ENCODE measurements around the gene ZKSCAN8. TPM values are rescaled to one million over a fixed set of nuclear protein-coding genes. Genes with fewer than 3 reads are reported as not detected.

The ZKSCAN8 gene
- polyA plus RNA-seq, 1 of the 3 experiments (the other 2 are of a cell fraction), result 4.3 TPM

DNA sequence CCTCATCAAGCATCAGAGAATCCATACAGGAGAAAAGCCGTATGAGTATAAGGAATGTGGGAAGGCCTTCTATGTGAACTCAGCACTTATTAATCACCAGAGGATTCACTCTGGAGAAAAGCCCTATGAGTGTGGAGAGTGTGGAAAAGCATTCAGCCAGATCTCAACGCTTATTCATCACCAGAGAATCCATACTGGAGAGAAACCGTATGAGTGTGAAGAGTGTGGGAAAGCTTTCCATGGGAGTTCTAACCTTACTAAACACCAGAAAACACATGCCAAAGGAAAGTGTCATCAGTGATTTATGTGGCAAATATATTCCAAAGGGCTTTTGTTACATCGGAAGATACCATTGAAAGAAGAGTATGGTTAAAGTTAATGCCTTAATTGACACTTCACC is 25.4 kb downstream of the ZKSCAN8 start:
- Histone ChIP-seq H3K4me1 (ENCODE audit: control insufficient read depth in 1 of 2, insufficient read depth in 2 of 2, low read depth in 1 of 2, low read length in 1 of 2) (peaks cover 0 to 6% of the 10 kb centered on the region in 2 experiments; a peak in 1 of 4 replicates), H3K9me3 (no peaks in the 10 kb centered on the region), H3K36me3 (replicated peaks in 1 of 2; ENCODE audit: control insufficient read depth in 1 of 2, insufficient read depth in 2 of 2, low read length in 1 of 2) (no peaks in the 10 kb centered on the region), H2AFZ (ENCODE audit: low read depth) (no peak overlapping the region), H3K27ac (ENCODE audit: low read depth in 2 of 2, low read length in 1 of 2) (peak overlapping the region in 1 of 2 experiments; percentile 83; a peak in 2 of 4 replicates), H4K20me1 (ENCODE audit: insufficient read depth) (no peaks in the 10 kb centered on the region), H3K4me2 (peak overlapping the region; percentile 2; the same call in 1 of the 2 replicates), H3K79me2 (ENCODE audit: insufficient read depth) (no peaks in the 10 kb centered on the region), H3K27me3 (ENCODE audit: insufficient read depth) (no peaks in the 10 kb centered on the region), H3F3A (replicated peaks; ENCODE audit: insufficient read depth) (peaks cover 5% of the 10 kb centered on the region), H3K4me3 (ENCODE audit: low read depth in 2 of 2, low read length in 1 of 2) (no peak overlapping the region), H3K9ac (peak overlapping the region; percentile 47; the same call in 1 of the 2 replicates), H3K9me2 (no peaks in the 10 kb centered on the region)
- ChIA-PET POLR2A (no interaction called here), CTCF (no interaction called here)
- WGBS (ENCODE audit: low lambda C conversion rate), result 35% methylated on average over 4 of the region's 4 CpGs
- DNase-seq, result no peak
- TF ChIP-seq TCF12 (IDR thresholded peaks at IDR 0.05), result peak; percentile 40; the same call in 1 of the 2 replicates
- peak; percentile 36; the same call in 1 of the 2 replicates for TF ChIP-seq FOSL2 (IDR thresholded peaks at IDR 0.05; ENCODE audit: borderline replicate concordance, low read depth)
- peak; percentile 65; the same call in 1 of the 2 replicates for TF ChIP-seq PBX3 (IDR thresholded peaks at IDR 0.05)
- TF ChIP-seq JUND (IDR thresholded peaks at IDR 0.05), result peak; percentile 45; the same call in 1 of the 2 replicates
- no peak for TF ChIP-seq ZBTB33 (IDR thresholded peaks at IDR 0.05; ENCODE audit: borderline replicate concordance, low read depth)

DNA sequence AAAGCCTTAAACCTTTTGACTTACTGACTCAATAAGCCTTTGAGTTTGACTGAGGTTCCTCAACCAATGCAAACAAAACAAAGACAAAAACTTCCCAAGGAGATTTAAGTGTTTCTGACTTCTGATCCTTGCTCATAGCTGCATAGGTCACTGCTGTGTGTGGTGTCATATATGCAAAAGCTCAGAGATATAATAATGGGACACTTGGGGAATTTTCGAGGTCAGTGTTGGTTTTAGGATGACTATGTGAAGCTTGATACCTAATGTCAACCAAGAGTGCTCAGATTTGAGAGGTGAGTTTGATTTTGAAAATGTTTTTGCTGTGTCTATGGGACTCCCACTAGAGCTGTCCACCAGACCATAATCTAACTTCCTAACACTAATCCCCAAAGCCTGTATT is 26.2 kb downstream of the ZKSCAN8 start:
- Histone ChIP-seq H3K9me2 (no peaks in the 10 kb centered on the region), H4K20me1 (ENCODE audit: insufficient read depth) (no peaks in the 10 kb centered on the region), H2AFZ (ENCODE audit: low read depth) (no peak overlapping the region), H3K9ac (no peak overlapping the region), H3K27me3 (ENCODE audit: insufficient read depth) (no peaks in the 10 kb centered on the region), H3K4me1 (ENCODE audit: control insufficient read depth in 1 of 2, insufficient read depth in 2 of 2, low read depth in 1 of 2, low read length in 1 of 2) (no peaks in the 10 kb centered on the region), H3K36me3 (replicated peaks in 1 of 2; ENCODE audit: control insufficient read depth in 1 of 2, insufficient read depth in 2 of 2, low read length in 1 of 2) (no peaks in the 10 kb centered on the region), H3K4me2 (no peak overlapping the region), H3K4me3 (ENCODE audit: low read depth in 2 of 2, low read length in 1 of 2) (no peak overlapping the region), H3K79me2 (ENCODE audit: insufficient read depth) (no peaks in the 10 kb centered on the region), H3K9me3 (no peaks in the 10 kb centered on the region), H3F3A (replicated peaks; ENCODE audit: insufficient read depth) (peaks cover 5% of the 10 kb centered on the region), H3K27ac (ENCODE audit: low read depth in 2 of 2, low read length in 1 of 2) (peak overlapping the region in 1 of 2 experiments; percentile 83; a peak in 2 of 4 replicates)
- TF ChIP-seq EP300 (IDR thresholded peaks at IDR 0.05; ENCODE audit: borderline replicate concordance in 1 of 2, low read depth in 1 of 2, low read length in 1 of 2) (no peak), TEAD4 (IDR thresholded peaks at IDR 0.05; ENCODE audit: borderline replicate concordance, insufficient read depth) (no peak), RXRA (IDR thresholded peaks at IDR 0.05; ENCODE audit: borderline replicate concordance, low read depth) (no peak), ELF1 (IDR thresholded peaks at IDR 0.05) (no peak), RAD21 (IDR thresholded peaks at IDR 0.05; ENCODE audit: low read length) (no peak), EZH2phosphoT487 (IDR thresholded peaks at IDR 0.05; ENCODE audit: borderline replicate concordance, low read depth) (no peak), PBX3 (IDR thresholded peaks at IDR 0.05) (no peak), YY1 (IDR thresholded peaks at IDR 0.05; ENCODE audit: low read depth) (no peak), MEF2A (IDR thresholded peaks at IDR 0.05; ENCODE audit: borderline replicate concordance, low read depth) (no peak)
- TF ChIP-seq, protein P1, sequence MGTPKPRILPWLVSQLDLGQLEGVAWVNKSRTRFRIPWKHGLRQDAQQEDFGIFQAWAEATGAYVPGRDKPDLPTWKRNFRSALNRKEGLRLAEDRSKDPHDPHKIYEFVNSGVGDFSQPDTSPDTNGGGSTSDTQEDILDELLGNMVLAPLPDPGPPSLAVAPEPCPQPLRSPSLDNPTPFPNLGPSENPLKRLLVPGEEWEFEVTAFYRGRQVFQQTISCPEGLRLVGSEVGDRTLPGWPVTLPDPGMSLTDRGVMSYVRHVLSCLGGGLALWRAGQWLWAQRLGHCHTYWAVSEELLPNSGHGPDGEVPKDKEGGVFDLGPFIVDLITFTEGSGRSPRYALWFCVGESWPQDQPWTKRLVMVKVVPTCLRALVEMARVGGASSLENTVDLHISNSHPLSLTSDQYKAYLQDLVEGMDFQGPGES (IDR thresholded peaks at IDR 0.05; ENCODE audit: low read depth, low read length), result no peak
- ChIA-PET CTCF (no interaction called here), POLR2A (interaction anchor here (0.5 kb wide), 1 partner anchor 37 kb away, joined by 3 read pairs; no protein-coding TSS in a partner anchor)
- DNase-seq, result no peak
- WGBS (ENCODE audit: low lambda C conversion rate), result 16% methylated on average over 1 of the region's 1 CpG

Measured in SK-N-SH (cell line).